ENCODE data around the gene MKRN1. TPM values are rescaled to one million over a fixed set of nuclear protein-coding genes. Genes with fewer than 3 reads are reported as not detected.

Gene MKRN1
- total RNA-seq, 3 donors from 2014 or later: 169 to 263 (median 188) TPM

- Histone ChIP-seq H3K9me3 (no peaks in the 10 kb centered on the region), H3K4me1 (ENCODE audit: low read depth) (peaks cover 3% of the 10 kb centered on the region), H3K36me3 (ENCODE audit: low read depth) (no peaks in the 10 kb centered on the region), H3K4me3 (no peak overlapping the region)
- intact Hi-C loops (cut with DNase I, micrococcal nuclease): no loop called here
- DNase-seq (no peak), ATAC-seq (no peak)
- TF ChIP-seq CTCF (IDR thresholded peaks at IDR 0.05): no peak
These were observed 63.9 kb downstream of the MKRN1 start for GRCh38 chr7:140415361-140415760.

- intact Hi-C loops (cut with DNase I, micrococcal nuclease): no loop called here
- Histone ChIP-seq H3K4me1 (ENCODE audit: low read depth) (peaks cover 4% of the 10 kb centered on the region), H3K4me3 (no peak overlapping the region), H3K36me3 (ENCODE audit: low read depth) (no peaks in the 10 kb centered on the region), H3K9me3 (no peaks in the 10 kb centered on the region)
- DNase-seq (no peak), ATAC-seq (no peak)
- TF ChIP-seq CTCF (IDR thresholded peaks at IDR 0.05): no peak
These were observed 74.7 kb downstream of the MKRN1 start for GRCh38 chr7:140404565-140405065.

GRCh38 chr7:140403878-140404564 is 75.3 kb downstream of the MKRN1 start, which contains the start of gene RAB19:
Gene RAB19, plus strand, starts transcription at chr7:140404058. Its CDS starts 3,589 bp downstream, at chr7:140407647.
- H3K36me3 ChIP-seq (ENCODE audit: low read depth): no peaks in the 10 kb centered on the region
- intact Hi-C loops (cut with DNase I, micrococcal nuclease): no loop called here
- peak within 1 kb of the TSS; percentile 26 for H3K4me3 ChIP-seq
- TF ChIP-seq CTCF (IDR thresholded peaks at IDR 0.05): no peak
- no peaks in the 10 kb centered on the region for H3K9me3 ChIP-seq
- DNase-seq (peak; percentile 75 to 84 (median 80)), ATAC-seq (peak; percentile 98)
- peaks cover 4% of the 10 kb centered on the region for H3K4me1 ChIP-seq (ENCODE audit: low read depth)

Other genes with a start within 250 kb of the MKRN1 start
- gene SLC37A3, start 81.0 kb downstream of the MKRN1 start, total RNA-seq: 10 to 100 TPM; 49.0 to 68.6 (median 55.8) TPM
- gene RAB19, start 75.4 kb downstream of the MKRN1 start, total RNA-seq: 10 to 100 TPM in 2 of 3 donors, 1 to 10 TPM in 1; 7.3 to 22.0 (median 21.5) TPM
- gene DENND2A, start 161.3 kb upstream of the MKRN1 start, total RNA-seq: 10 to 100 TPM in 2 of 3 donors, 1 to 10 TPM in 1; 8.4 to 17.7 (median 10.1) TPM
- 10 to 100 TPM; 23.2 to 29.4 (median 27.6) TPM for gene ADCK2, start 193.4 kb upstream of the MKRN1 start, total RNA-seq
- 100 to 1,000 TPM; 209 to 226 (median 210) TPM for gene NDUFB2, start 217.2 kb upstream of the MKRN1 start, total RNA-seq

All from mucosa of descending colon (tissue), 3 donors.